Activated T-helper 1 cell treated with anti-CD3 and anti-CD28 coated beads, Interleukin-12 subunit alpha, Interleukin-12 subunit beta, Interleukin-2, Interleukin-4 antibody, amounts not matched to agents 30 ng/mL and 10 ng/mL and 1 ng/mL, durations not matched to agents 14 hours and 24 hours and 36 hours (primary cell): ENCODE data around the gene CGREF1. TPM values are rescaled to one million over a fixed set of nuclear protein-coding genes. Genes with fewer than 3 reads are reported as not detected.
A peak's percentile ranks its signal among the peaks of the same experiment; 100 is the strongest.

ENCODE experiments used
- DNase-seq: peaks from one replicate; pipeline ENCODE4 v3.0.0; 2021; ENCODE audit warnings: low spot score
- H3K27ac Mint-ChIP-seq: one replicate; pipeline ENCODE4 v1.8.0; 2021; ENCODE audit warnings: mild to moderate bottlenecking, mixed read lengths
- H3K27me3 Mint-ChIP-seq: one replicate; pipeline ENCODE4 v1.8.0; 2022; ENCODE audit warnings: mild to moderate bottlenecking, moderate library complexity, mixed read lengths; ENCODE audit not compliant: insufficient read depth
- H3K36me3 Mint-ChIP-seq: one replicate; pipeline ENCODE4 v1.8.0; 2021; ENCODE audit warnings: low read depth, mixed read lengths
- H3K4me1 Mint-ChIP-seq: one replicate; pipeline ENCODE4 v1.8.0; 2021; ENCODE audit warnings: low read depth, mixed read lengths
- H3K4me3 Mint-ChIP-seq: one replicate; pipeline ENCODE4 v1.8.0; 2021; ENCODE audit warnings: mild to moderate bottlenecking, moderate library complexity, mixed read lengths
- H3K9me3 Mint-ChIP-seq: one replicate; pipeline ENCODE4 v1.8.0; 2021; ENCODE audit warnings: mixed read lengths
- intact Hi-C: fragments of 100-400 bp; cut with micrococcal nuclease; formaldehyde crosslinking; loops from one replicate; pipeline ENCODE4 v1.15.1; 2024
- total RNA-seq: library from RNA; stranded (reverse); gene quantifications from 2 replicates; pipeline ENCODE4 v1.2.3, GENCODE V29; 2022

CGREF1 gene
- total RNA-seq, 1 donor from 2014 or later = 18.0 TPM

- no peak for DNase-seq
- Mint-ChIP-seq H3K4me1 (peaks cover 84% of the 10 kb centered on the region), H3K4me3 (peak overlapping the region; percentile 99), H3K9me3 (no peaks in the 10 kb centered on the region), H3K36me3 (peaks cover 43% of the 10 kb centered on the region), H3K27ac (peak overlapping the region; percentile 76), H3K27me3 (peaks cover 2% of the 10 kb centered on the region)
- intact Hi-C loops = loop anchor here (5.0 kb wide), 1 partner anchor 357 kb away; the partner anchor contains the start of gene NRBP1
Measured at GRCh38 chr2:27069961-27070618, 48.8 kb downstream of the CGREF1 start.

GRCh38 chr2:27069436-27069835 is 49.5 kb downstream of the CGREF1 start:
- H3K27ac Mint-ChIP-seq = peak overlapping the region; percentile 59
- peak overlapping the region; percentile 99 for H3K4me3 Mint-ChIP-seq
- H3K27me3 Mint-ChIP-seq = peaks cover 2% of the 10 kb centered on the region
- peaks cover 43% of the 10 kb centered on the region for H3K36me3 Mint-ChIP-seq
- intact Hi-C loops = no loop called here
- H3K4me1 Mint-ChIP-seq = peaks cover 77% of the 10 kb centered on the region
- DNase-seq = no peak
- no peaks in the 10 kb centered on the region for H3K9me3 Mint-ChIP-seq

DNA sequence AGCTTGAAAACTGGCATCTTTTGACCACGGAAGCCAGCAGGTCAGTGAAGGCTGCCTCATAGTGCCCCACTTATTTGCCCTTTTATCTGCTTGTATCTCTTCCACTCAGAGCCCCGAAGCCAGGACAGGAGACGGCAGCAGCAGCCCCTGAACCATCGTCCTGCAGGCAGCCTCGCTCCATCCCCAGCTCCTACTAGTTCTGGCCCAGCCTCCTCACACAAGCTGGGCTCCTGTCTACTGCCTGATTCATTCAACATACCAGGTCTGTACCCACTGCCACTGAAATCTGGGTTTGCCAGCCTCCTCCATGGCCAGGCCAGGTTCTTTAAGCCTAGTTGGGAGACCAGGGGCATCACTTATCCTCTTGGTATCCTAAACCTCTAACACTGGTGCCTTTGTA is 51.5 kb downstream of the CGREF1 start:
- intact Hi-C loops = no loop called here
- Mint-ChIP-seq H3K4me3 (no peak overlapping the region), H3K27me3 (peaks cover 2% of the 10 kb centered on the region), H3K9me3 (no peaks in the 10 kb centered on the region), H3K27ac (no peak overlapping the region), H3K36me3 (peaks cover 50% of the 10 kb centered on the region), H3K4me1 (peaks cover 58% of the 10 kb centered on the region)
- no peak for DNase-seq

DNA sequence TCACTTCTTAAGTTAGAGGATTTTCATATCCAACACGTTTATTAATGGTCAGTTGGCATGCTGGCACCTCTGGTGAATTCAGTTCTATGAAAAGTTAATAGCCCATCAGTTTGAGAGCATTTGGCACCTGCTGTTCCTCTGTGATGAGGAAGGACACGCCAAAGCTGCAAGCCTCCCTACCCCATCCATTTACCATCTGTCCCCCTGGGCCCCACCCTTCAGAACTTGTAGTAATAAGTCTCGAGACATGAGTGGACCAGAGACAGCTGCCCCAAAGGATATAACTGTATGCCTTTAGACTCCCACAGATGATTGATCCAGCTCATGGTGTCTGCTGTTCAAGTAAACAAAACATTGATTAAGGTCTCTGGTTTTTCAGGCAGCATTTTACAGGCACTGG is 53.8 kb downstream of the CGREF1 start:
- Mint-ChIP-seq H3K36me3 (peaks cover 50% of the 10 kb centered on the region), H3K4me3 (no peak overlapping the region), H3K27me3 (no peaks in the 10 kb centered on the region), H3K27ac (no peak overlapping the region), H3K9me3 (no peaks in the 10 kb centered on the region), H3K4me1 (peaks cover 43% of the 10 kb centered on the region)
- no peak for DNase-seq
- intact Hi-C loops = no loop called here

GRCh38 chr2:27060323-27060722 is 58.6 kb downstream of the CGREF1 start:
- Mint-ChIP-seq H3K4me1 (peaks cover 2% of the 10 kb centered on the region), H3K27me3 (no peaks in the 10 kb centered on the region), H3K4me3 (no peak overlapping the region), H3K36me3 (peaks cover 35% of the 10 kb centered on the region), H3K9me3 (no peaks in the 10 kb centered on the region), H3K27ac (no peak overlapping the region)
- intact Hi-C loops = no loop called here
- DNase-seq = no peak

- DNase-seq = no peak
- H3K4me3 Mint-ChIP-seq = no peak overlapping the region
- peaks cover 43% of the 10 kb centered on the region for H3K36me3 Mint-ChIP-seq
- H3K27ac Mint-ChIP-seq = no peak overlapping the region
- no peaks in the 10 kb centered on the region for H3K9me3 Mint-ChIP-seq
- no peaks in the 10 kb centered on the region for H3K4me1 Mint-ChIP-seq
- H3K27me3 Mint-ChIP-seq = no peaks in the 10 kb centered on the region
- intact Hi-C loops = no loop called here
Measured at GRCh38 chr2:27059141-27059820, 59.6 kb downstream of the CGREF1 start.

DNA sequence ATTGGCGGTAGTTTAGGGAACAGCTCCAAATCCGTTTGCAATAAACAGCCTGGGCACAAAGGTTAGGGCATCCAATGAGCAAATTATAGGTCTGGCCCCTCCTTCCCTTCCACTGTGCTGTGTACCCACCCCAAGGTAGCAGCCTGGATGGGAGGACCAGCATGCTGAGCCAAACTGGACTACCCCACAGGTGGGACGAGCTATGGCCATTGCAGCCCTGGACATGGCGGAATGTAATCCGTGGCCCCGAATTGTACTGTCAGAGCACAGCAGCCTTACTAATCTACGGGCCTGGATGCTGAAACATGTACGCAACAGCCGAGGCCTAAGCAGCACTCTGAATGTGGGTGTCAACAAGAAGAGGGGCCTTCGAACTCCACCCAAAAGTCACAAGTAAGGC is 60.7 kb downstream of the CGREF1 start:
- Mint-ChIP-seq H3K36me3 (peaks cover 43% of the 10 kb centered on the region), H3K4me3 (no peak overlapping the region), H3K9me3 (no peaks in the 10 kb centered on the region), H3K27me3 (no peaks in the 10 kb centered on the region), H3K27ac (no peak overlapping the region), H3K4me1 (peaks cover under 1% of the 10 kb centered on the region)
- intact Hi-C loops = no loop called here
- DNase-seq = no peak

- Mint-ChIP-seq H3K4me3 (no peak overlapping the region), H3K36me3 (peaks cover 36% of the 10 kb centered on the region), H3K27me3 (no peaks in the 10 kb centered on the region), H3K27ac (no peak overlapping the region), H3K4me1 (peaks cover 11% of the 10 kb centered on the region), H3K9me3 (no peaks in the 10 kb centered on the region)
- intact Hi-C loops = no loop called here
- no peak for DNase-seq
Measured at GRCh38 chr2:27057184-27057583, 61.7 kb downstream of the CGREF1 start.

GRCh38 chr2:27054721-27055120 is 64.2 kb downstream of the CGREF1 start:
- H3K27me3 Mint-ChIP-seq = peaks cover 7% of the 10 kb centered on the region
- no peak overlapping the region for H3K27ac Mint-ChIP-seq
- H3K9me3 Mint-ChIP-seq = no peaks in the 10 kb centered on the region
- no peak overlapping the region for H3K4me3 Mint-ChIP-seq
- H3K36me3 Mint-ChIP-seq = peaks cover 34% of the 10 kb centered on the region
- intact Hi-C loops = loop anchor here (5.0 kb wide), 2 partner anchors 78 to 303 kb away; partner anchors contain the start of genes GTF3C2 and PREB
- peaks cover 25% of the 10 kb centered on the region for H3K4me1 Mint-ChIP-seq
- no peak for DNase-seq

DNA sequence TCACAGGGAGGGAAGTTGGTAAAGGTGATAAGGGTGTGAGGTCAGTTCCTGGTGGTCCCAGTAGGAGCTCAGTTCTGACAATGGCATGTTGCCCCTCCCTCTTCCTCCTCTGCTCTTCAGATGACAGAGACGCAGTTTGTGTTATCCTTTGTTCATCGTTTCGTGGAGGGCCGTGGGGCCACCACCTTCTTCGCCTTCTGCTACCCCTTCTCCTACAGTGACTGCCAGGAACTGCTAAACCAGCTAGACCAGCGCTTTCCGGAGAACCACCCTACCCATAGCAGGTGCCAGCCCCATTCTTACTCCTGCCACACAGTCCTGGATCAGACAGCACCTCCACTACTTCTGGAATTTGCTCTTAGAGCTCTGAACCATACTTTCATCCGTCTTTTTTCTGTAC is 65.2 kb downstream of the CGREF1 start:
- intact Hi-C loops = loop anchor here (5.0 kb wide), 2 partner anchors 79 to 304 kb away; partner anchors contain the start of genes GTF3C2 and PREB
- Mint-ChIP-seq H3K27ac (no peak overlapping the region), H3K4me1 (peaks cover 31% of the 10 kb centered on the region), H3K27me3 (peaks cover 7% of the 10 kb centered on the region), H3K9me3 (no peaks in the 10 kb centered on the region), H3K36me3 (peaks cover 29% of the 10 kb centered on the region), H3K4me3 (peak overlapping the region; percentile 1)
- DNase-seq = no peak

DNA sequence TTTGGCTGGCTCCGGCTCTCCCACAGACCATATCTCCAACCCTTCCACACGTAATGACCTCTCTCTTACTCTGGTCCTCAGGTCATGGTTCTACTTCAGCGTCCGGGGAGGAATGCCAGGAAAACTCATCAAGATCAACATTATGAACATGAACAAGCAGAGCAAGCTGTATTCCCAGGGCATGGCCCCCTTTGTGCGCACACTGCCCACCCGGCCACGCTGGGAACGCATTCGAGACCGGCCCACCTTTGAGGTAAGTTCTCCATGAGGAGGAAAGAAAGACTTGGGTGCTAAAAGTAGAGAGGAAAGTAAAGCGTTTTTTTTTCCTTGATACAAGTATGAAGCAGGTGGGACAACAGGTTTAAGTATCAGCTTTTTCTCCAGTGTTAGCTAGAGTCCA is 65.6 kb downstream of the CGREF1 start:
- Mint-ChIP-seq H3K9me3 (no peaks in the 10 kb centered on the region), H3K27me3 (peaks cover 7% of the 10 kb centered on the region), H3K4me1 (peaks cover 31% of the 10 kb centered on the region), H3K27ac (no peak overlapping the region), H3K4me3 (peak overlapping the region; percentile 91), H3K36me3 (peaks cover 30% of the 10 kb centered on the region)
- DNase-seq = no peak
- intact Hi-C loops = loop anchor here (5.0 kb wide), 2 partner anchors 79 to 304 kb away; partner anchors contain the start of genes GTF3C2 and PREB

DNA sequence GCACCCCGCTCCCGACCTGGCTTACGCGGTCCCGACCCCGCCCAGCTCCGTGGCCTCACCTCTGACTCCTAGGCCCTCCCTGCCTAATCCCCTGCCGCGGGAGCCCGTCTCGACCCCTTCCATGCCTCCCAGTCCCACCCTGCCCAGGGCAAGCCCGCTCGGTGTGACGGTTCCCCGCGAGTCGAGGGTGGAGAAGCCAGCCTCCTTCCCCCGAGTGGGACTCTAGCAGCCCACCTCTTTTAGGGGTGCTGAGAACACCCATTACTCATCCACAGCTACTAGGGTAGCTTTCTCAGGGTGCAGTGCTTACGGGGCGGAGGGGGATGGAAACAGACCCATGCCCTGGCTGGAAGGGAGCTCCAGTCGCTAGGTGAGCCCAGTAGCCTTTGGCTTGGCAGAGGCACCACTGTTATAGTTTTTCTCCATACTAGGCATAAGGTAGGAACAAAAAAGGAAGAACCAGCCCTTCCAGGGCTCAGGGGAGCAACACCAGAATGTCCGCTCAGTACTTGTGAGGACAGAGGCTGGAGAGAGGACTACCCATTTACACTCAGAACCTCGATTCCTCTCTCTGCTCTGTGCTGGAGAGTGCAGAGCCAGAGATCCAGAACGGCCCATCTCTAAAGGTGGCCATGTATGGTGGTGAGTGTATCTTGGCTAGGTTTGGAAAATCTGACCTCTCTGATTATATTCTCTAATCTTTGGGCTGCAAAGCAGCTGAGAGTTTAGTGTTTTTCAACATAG is 66.9 kb downstream of the CGREF1 start:
- Mint-ChIP-seq H3K36me3 (peaks cover 30% of the 10 kb centered on the region), H3K4me3 (peak overlapping the region; percentile 91), H3K4me1 (peaks cover 36% of the 10 kb centered on the region), H3K27me3 (peaks cover 7% of the 10 kb centered on the region), H3K9me3 (no peaks in the 10 kb centered on the region), H3K27ac (peak overlapping the region; percentile 79)
- intact Hi-C loops = loop anchor here (1.0 to 5.0 kb wide), 10 partner anchors 19 to 707 kb away; partner anchors contain the start of genes CAD, EIF2B4, GTF3C2 and KHK
- no peak for DNase-seq
